ENCODE data around the gene APAF1. TPM values are rescaled to one million over a fixed set of nuclear protein-coding genes. Genes with fewer than 3 reads are reported as not detected.

APAF1 gene
- total RNA-seq, 2 donors from 2014 or later: 3.9 to 5.3 TPM

- Histone ChIP-seq H3K27me3 (no peaks in the 10 kb centered on the region), H3K27ac (no peak overlapping the region), H3K4me1 (no peaks in the 10 kb centered on the region), H3K9me3 (no peaks in the 10 kb centered on the region), H3K4me3 (no peak overlapping the region), H3K36me3 (peaks cover 42% of the 10 kb centered on the region)
- TF ChIP-seq, protein P1, sequence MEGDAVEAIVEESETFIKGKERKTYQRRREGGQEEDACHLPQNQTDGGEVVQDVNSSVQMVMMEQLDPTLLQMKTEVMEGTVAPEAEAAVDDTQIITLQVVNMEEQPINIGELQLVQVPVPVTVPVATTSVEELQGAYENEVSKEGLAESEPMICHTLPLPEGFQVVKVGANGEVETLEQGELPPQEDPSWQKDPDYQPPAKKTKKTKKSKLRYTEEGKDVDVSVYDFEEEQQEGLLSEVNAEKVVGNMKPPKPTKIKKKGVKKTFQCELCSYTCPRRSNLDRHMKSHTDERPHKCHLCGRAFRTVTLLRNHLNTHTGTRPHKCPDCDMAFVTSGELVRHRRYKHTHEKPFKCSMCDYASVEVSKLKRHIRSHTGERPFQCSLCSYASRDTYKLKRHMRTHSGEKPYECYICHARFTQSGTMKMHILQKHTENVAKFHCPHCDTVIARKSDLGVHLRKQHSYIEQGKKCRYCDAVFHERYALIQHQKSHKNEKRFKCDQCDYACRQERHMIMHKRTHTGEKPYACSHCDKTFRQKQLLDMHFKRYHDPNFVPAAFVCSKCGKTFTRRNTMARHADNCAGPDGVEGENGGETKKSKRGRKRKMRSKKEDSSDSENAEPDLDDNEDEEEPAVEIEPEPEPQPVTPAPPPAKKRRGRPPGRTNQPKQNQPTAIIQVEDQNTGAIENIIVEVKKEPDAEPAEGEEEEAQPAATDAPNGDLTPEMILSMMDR (IDR thresholded peaks at IDR 0.05): no peak
- no peak for DNase-seq (ENCODE audit: low spot score)
These were observed 29.8 kb downstream of the APAF1 start for GRCh38 chr12:98674841-98675240.

DNA sequence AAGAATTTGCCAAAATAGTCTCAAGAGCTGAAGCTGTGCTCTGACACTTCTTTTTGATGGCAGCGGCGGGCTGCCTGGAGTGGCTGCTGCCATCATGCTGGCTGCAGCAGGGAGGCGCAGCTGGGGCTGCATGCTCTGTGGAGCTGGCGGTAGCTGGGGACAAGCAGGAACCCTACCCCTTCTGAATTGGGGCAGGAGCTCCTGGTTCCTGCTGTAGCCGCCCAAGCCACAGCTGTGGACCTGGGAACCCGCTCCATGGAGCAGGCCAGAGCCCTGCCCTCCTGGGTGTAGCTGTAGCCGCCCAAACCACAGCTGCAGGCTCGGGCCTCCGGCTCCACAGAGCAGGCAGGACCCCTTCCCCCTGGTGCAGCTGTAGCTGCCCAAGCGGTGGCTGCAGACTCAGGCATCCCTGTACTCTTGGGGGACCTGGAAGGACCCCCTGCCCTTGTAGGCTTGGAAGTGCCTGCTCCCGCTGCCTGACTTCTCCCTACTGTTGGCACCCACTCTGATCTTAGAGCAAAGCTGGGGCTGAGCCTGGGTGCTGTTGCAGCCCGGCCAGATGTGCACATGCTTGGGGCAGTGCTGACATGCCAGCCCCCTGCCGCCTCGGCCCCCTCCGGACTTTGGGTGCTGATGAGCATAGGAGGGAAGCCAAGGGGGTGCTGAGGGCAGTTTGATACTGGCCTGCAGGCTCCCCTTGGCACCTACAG, 33.3 kb downstream of the APAF1 start:
- Histone ChIP-seq H3K9me3 (no peaks in the 10 kb centered on the region), H3K27me3 (no peaks in the 10 kb centered on the region), H3K4me3 (no peak overlapping the region), H3K27ac (no peak overlapping the region), H3K36me3 (peaks cover 65% of the 10 kb centered on the region), H3K4me1 (no peaks in the 10 kb centered on the region)
- no peak for DNase-seq (ENCODE audit: low spot score)
- TF ChIP-seq, protein P1 (IDR thresholded peaks at IDR 0.05): no peak

DNA sequence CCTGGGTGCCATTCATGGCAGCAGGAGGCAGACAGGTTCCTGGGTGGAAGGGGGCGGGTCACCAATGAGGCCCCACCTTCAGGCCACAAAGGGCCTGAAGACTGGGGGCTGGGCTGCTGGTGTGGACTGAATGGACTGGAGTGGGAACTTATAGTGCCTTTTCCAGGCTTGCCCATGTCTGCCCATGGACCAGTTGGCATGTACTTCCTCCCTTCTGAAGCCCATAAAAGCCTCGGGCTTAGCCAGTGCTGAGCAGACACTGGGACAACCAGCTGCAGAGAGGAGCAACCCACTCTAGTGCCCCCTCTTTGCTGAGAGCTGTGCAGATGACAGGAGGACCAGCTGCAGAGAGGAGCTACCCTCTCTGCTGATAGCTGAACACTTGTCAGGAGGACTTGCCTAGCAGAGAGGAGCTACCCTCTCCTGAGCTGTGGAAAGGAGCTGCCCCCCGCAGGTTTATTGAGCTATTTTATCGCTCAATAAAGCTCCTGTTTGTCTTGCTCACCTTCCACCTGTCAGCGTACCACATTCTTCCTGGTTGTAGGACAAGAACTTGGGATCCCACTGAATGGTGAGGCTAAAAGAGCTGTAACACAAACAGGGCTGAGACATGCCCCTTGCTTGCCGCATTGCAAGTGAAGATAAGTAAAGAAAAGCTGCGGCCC, 34.0 kb downstream of the APAF1 start:
- DNase-seq (ENCODE audit: low spot score): no peak

GRCh38 chr12:98679611-98680005, 34.5 kb downstream of the APAF1 start:
- no peaks in the 10 kb centered on the region for H3K9me3 ChIP-seq
- H3K4me3 ChIP-seq: no peak overlapping the region
- H3K27me3 ChIP-seq: no peaks in the 10 kb centered on the region
- TF ChIP-seq, protein P1 (IDR thresholded peaks at IDR 0.05): no peak
- DNase-seq (ENCODE audit: low spot score): no peak
- peaks cover 64% of the 10 kb centered on the region for H3K36me3 ChIP-seq
- H3K27ac ChIP-seq: no peak overlapping the region
- no peaks in the 10 kb centered on the region for H3K4me1 ChIP-seq

More for the DNA sequence above, 34.0 kb downstream of the APAF1 start:
- Histone ChIP-seq H3K27ac (no peak overlapping the region), H3K9me3 (no peaks in the 10 kb centered on the region), H3K4me1 (no peaks in the 10 kb centered on the region), H3K27me3 (no peaks in the 10 kb centered on the region), H3K36me3 (peaks cover 68% of the 10 kb centered on the region), H3K4me3 (no peak overlapping the region)
- TF ChIP-seq, protein P1 (IDR thresholded peaks at IDR 0.05): no peak

DNA sequence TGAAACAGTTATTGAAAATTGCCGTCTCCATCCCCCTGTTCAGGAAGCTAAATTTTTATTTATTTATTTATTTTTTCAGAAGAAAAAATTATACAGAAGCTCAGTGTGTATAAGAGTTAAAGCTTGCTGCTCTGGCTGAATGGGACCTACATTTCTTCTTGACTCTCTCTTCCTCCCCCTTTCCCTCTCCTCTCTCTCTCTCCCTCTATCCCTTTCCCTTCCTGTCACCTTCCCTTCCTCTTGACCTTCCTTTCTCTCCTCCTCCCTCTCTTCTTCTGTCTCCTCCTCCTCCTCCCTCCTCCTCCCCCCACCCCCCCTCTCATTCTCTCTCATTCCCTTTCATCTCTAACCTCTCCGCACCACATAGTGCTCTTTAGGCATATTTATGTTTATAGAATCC, 39.1 kb downstream of the APAF1 start:
- Histone ChIP-seq H3K36me3 (peaks cover 42% of the 10 kb centered on the region), H3K27ac (no peak overlapping the region), H3K4me3 (no peak overlapping the region), H3K9me3 (no peaks in the 10 kb centered on the region), H3K4me1 (no peaks in the 10 kb centered on the region), H3K27me3 (no peaks in the 10 kb centered on the region)
- DNase-seq (ENCODE audit: low spot score): no peak
- TF ChIP-seq, protein P1 (IDR thresholded peaks at IDR 0.05): no peak
